Gastrocnemius medialis (tissue), 4 donors: ENCODE results near the gene SUPT3H. TPM values are rescaled to one million over a fixed set of nuclear protein-coding genes. Genes with fewer than 3 reads are reported as not detected.

Experiments used
- ATAC-seq, 2 donors: fragments of 150-250 bp; one replicate each; pipeline ENCODE4 v1.9.1; 2016
- DNase-seq, 2 donors: peaks; one replicate each; pipeline ENCODE4 v3.0.0-alpha.2; 2019
- H3K27ac ChIP-seq, 4 donors: fragments of 200-600 bp; sonication (generic); 1 replicate in 1 of 4; 2 replicates in 3 of 4; pipeline ENCODE4 v1.5.1; 2016 to 2018; ENCODE audit warnings: mild to moderate bottlenecking in 2 of 4, moderate library complexity in 1 of 4
- H3K27me3 ChIP-seq, 3 donors: fragments of 200-600 bp; sonication (generic) in 2 of 3; 1 replicate in 1 of 3; 2 replicates in 2 of 3; pipeline versions ENCODE4 v1.5.1 to v1.6.0; 2016 to 2019; ENCODE audit warnings: mild to moderate bottlenecking in 1 of 3, moderate library complexity in 1 of 3
- H3K36me3 ChIP-seq, 2 donors: fragments of 200-600 bp; sonication (generic) in 1 of 2; one replicate each; pipeline ENCODE4 v1.5.1; 2017 to 2018
- H3K4me1 ChIP-seq, 2 donors: fragments of 200-600 bp; sonication (generic) in 1 of 2; one replicate each; pipeline ENCODE4 v1.5.1; 2016 to 2017; ENCODE audit warnings: mild to moderate bottlenecking in 2 of 2
- H3K4me3 ChIP-seq, 4 donors: fragments of 200-600 bp; sonication (generic) in 3 of 4; 1 replicate in 1 of 4; 2 replicates in 3 of 4; pipeline ENCODE4 v1.5.1; 2016 to 2019; ENCODE audit warnings: mild to moderate bottlenecking in 2 of 4
- H3K9me3 ChIP-seq, 3 donors: fragments of 200-600 bp; sonication (generic) in 2 of 3; 1 replicate in 1 of 3; 2 replicates in 2 of 3; pipeline ENCODE4 v1.5.1; 2016 to 2019
- CTCF ChIP-seq, 5 experiments: fragments of 450-650 bp in 3 of 5; fragments of 200-600 bp in 2 of 5; sonication (generic) in 2 of 5; IDR thresholded peaks in 4 of 5; conservative IDR thresholded peaks in 1 of 5; 1 replicate in 4 of 5; 2 replicates in 1 of 5; pipeline ENCODE4 v1.5.1; 2016 to 2019; ENCODE audit warnings: antibody characterized with exemption in 5 of 5, mild to moderate bottlenecking in 3 of 5, moderate library complexity in 3 of 5
- POLR2A ChIP-seq, 2 donors: fragments of 450-650 bp; IDR thresholded peaks; one replicate each; pipeline ENCODE4 v1.6.1; 2017; ENCODE audit warnings: antibody characterized with exemption in 2 of 2, mild to moderate bottlenecking in 2 of 2, moderate library complexity in 2 of 2
- in situ Hi-C, 4 donors: fragments of 200-750 bp; cut with MboI; loops; one replicate each; pipeline versions ENCODE4 v1.15.0 to v1.8.0; 2017; ENCODE audit warnings: low sequenced_read_pairs in 4 of 4
- intact Hi-C: fragments of 100-400 bp; cut with DNase I; formaldehyde crosslinking; loops from one replicate; pipeline ENCODE4 v1.15.1; 2023; ENCODE audit warnings: low total_unique reads
- total RNA-seq, 4 donors: library from RNA; depleted of rRNA; stranded (reverse); fragments of >200 nt; gene quantifications; one replicate each; pipeline versions ENCODE4 v1.1.0 to v1.2.3, GENCODE V29; 2016

The SUPT3H gene
- total RNA-seq, 4 donors from 2014 or later = 1.5 to 9.0 (median 4.2) TPM

DNA sequence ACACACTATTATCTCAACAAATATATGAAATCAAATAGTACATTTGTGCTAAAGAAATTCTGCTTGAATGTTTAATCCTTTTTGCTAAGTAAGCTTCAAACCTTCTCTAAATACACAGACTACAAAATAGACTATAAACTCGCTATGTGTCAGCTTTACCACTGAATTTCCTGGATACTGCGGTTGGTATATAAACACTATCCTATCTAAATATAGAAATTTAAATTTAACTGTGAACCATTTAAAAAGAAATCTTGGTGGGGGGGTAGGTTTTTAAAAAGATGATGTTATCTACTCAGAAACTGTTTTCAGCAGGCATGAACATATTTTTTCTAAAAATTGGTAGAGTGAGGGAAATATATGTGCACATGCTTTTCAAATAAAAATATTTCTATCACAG lies 356.1 kb downstream of the SUPT3H start:
- Histone ChIP-seq H3K4me3 (no peak overlapping the region), H3K27me3 (no peaks in the 10 kb centered on the region), H3K27ac (no peak overlapping the region), H3K9me3 (no peaks in the 10 kb centered on the region), H3K4me1 (no peaks in the 10 kb centered on the region), H3K36me3 (no peaks in the 10 kb centered on the region)
- ATAC-seq = no peak
- in situ Hi-C loops (no loop called here), intact Hi-C loops (no loop called here)
- TF ChIP-seq POLR2A (IDR thresholded peaks at IDR 0.05) (no peak), CTCF (IDR thresholded peaks at IDR 0.05 in 4 of 5, conservative IDR thresholded peaks at IDR 0.05 in 1 of 5) (no peak)
- DNase-seq = no peak

GRCh38 chr6:45012687-45013086 lies 365.0 kb downstream of the SUPT3H start:
- Histone ChIP-seq H3K27me3 (no peaks in the 10 kb centered on the region), H3K36me3 (peaks cover 0 to 18% of the 10 kb centered on the region in 2 donors), H3K4me1 (no peaks in the 10 kb centered on the region), H3K9me3 (no peaks in the 10 kb centered on the region), H3K27ac (no peak overlapping the region), H3K4me3 (no peak overlapping the region)
- DNase-seq (no peak), ATAC-seq (no peak)
- no peak for TF ChIP-seq CTCF (IDR thresholded peaks at IDR 0.05 in 4 of 5, conservative IDR thresholded peaks at IDR 0.05 in 1 of 5)
- TF ChIP-seq POLR2A (IDR thresholded peaks at IDR 0.05) = no peak
- in situ Hi-C loops = no loop called here
- intact Hi-C loops = no loop called here

- no peak for DNase-seq
- intact Hi-C loops = no loop called here
- no peaks in the 10 kb centered on the region for H3K9me3 ChIP-seq
- no peaks in the 10 kb centered on the region for H3K27me3 ChIP-seq
- no peak for ATAC-seq
- no peaks in the 10 kb centered on the region for H3K4me1 ChIP-seq
- H3K4me3 ChIP-seq = no peak overlapping the region
- no peak overlapping the region for H3K27ac ChIP-seq
- TF ChIP-seq POLR2A (IDR thresholded peaks at IDR 0.05) (no peak), CTCF (IDR thresholded peaks at IDR 0.05 in 4 of 5, conservative IDR thresholded peaks at IDR 0.05 in 1 of 5) (no peak)
- peaks cover 0 to 18% of the 10 kb centered on the region in 2 donors for H3K36me3 ChIP-seq
- in situ Hi-C loops = no loop called here
Measured at GRCh38 chr6:45009576-45009975, 368.2 kb downstream of the SUPT3H start.

- TF ChIP-seq CTCF (IDR thresholded peaks at IDR 0.05 in 4 of 5, conservative IDR thresholded peaks at IDR 0.05 in 1 of 5) (no peak), POLR2A (IDR thresholded peaks at IDR 0.05) (no peak)
- no peaks in the 10 kb centered on the region for H3K36me3 ChIP-seq
- intact Hi-C loops (no loop called here), in situ Hi-C loops (no loop called here)
- no peak overlapping the region for H3K27ac ChIP-seq
- no peaks in the 10 kb centered on the region for H3K9me3 ChIP-seq
- DNase-seq (no peak), ATAC-seq (no peak)
- H3K4me1 ChIP-seq = no peaks in the 10 kb centered on the region
- H3K4me3 ChIP-seq = no peak overlapping the region
- H3K27me3 ChIP-seq = no peaks in the 10 kb centered on the region
Measured at GRCh38 chr6:45006893-45007292, 370.8 kb downstream of the SUPT3H start.

- no peaks in the 10 kb centered on the region for H3K4me1 ChIP-seq
- no peaks in the 10 kb centered on the region for H3K9me3 ChIP-seq
- no peak overlapping the region for H3K27ac ChIP-seq
- no peaks in the 10 kb centered on the region for H3K36me3 ChIP-seq
- DNase-seq (no peak), ATAC-seq (no peak)
- intact Hi-C loops (no loop called here), in situ Hi-C loops (no loop called here)
- H3K4me3 ChIP-seq = no peak overlapping the region
- TF ChIP-seq CTCF (IDR thresholded peaks at IDR 0.05 in 4 of 5, conservative IDR thresholded peaks at IDR 0.05 in 1 of 5) = no peak
- TF ChIP-seq POLR2A (IDR thresholded peaks at IDR 0.05) = no peak
- H3K27me3 ChIP-seq = no peaks in the 10 kb centered on the region
Measured at GRCh38 chr6:45003961-45004360, 373.8 kb downstream of the SUPT3H start.
